ENCODE measurements around the gene ZC3H12A.
"Not testable (repeated sequence)": the region's sequence is repeated elsewhere in the genome, so short reads cannot be mapped to it uniquely, and the experiment has no call there.

ZC3H12A gene

DNA sequence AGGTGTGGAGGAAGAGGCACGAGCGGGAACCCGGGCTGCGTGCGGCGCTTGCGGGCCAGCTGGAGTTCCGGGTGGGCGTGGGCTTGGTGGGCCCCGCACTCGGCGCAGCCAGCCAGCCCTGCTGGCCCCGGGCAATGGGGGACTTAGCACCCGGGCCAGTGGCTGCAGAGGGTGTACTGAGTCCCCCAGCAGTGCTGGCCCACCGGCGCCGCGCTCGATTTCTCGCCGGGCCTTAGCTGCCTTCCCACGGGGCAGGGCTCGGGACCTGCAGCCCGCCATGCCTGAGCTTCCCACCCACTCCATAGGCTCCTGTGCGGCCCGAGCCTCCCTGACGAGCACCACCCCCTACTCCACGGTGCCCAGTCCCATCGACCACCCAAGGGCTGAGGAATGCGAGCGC lies 43.9 kb downstream of the ZC3H12A start:
- H3K36me3 Mint-ChIP-seq (ENCODE audit: low read depth), result peaks cover 15% of the 10 kb centered on the region
- not testable (repeated sequence) for H3K9me3 Mint-ChIP-seq, H3K27ac Mint-ChIP-seq, H3K4me3 Mint-ChIP-seq, H3K27me3 Mint-ChIP-seq, DNase-seq
- peaks cover 35% of the 10 kb centered on the region for H3K4me1 Mint-ChIP-seq (ENCODE audit: low read depth)

DNA sequence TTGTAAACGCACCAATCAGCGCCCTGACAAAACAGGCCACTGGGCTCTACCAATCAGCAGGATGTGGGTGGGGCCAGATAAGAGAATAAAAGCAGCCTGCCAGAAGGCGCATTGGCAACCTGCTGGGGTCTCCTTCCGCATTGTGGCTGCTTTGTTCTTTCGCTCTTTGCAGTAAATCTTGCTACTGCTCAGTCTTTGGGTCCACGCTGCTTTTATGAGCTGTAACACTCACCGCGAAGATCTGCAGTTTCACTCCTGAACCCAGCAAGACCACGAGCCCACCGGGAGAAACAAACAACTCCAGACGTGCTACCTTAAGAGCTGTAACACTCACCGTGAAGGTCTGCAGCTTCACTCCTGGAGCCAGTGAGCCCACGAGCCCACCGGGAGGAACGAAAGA lies 44.5 kb downstream of the ZC3H12A start:
- not testable (repeated sequence) for H3K9me3 Mint-ChIP-seq; H3K27me3 Mint-ChIP-seq; H3K36me3 Mint-ChIP-seq (ENCODE audit: low read depth)
- peak; percentile 61 for DNase-seq
- peak overlapping the region; percentile 83 for H3K27ac Mint-ChIP-seq
- H3K4me3 Mint-ChIP-seq, result peak overlapping the region; percentile 76
- peaks cover 30% of the 10 kb centered on the region for H3K4me1 Mint-ChIP-seq (ENCODE audit: low read depth)

DNA sequence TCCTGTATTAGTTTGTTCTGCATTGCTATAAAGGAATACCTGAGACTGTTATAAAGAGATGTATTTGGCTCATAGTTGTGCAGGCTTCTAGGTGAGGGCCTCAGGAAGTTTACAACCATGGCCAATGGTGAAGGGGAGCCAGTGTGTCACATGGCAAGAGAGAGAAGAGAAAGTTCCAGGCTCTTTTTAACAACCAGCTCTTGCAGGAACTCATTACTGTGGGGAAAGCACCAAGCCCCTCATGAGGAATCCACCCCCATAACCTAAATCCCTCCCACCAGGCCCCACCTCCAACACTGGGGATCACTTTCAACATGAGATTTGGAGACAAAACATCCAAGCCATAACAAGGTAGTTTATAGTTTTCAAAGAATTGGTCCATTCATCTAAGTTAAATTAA lies 45.2 kb downstream of the ZC3H12A start:
- Mint-ChIP-seq H3K4me3 (peak overlapping the region; percentile 76), H3K4me1 (ENCODE audit: low read depth) (peaks cover 30% of the 10 kb centered on the region), H3K36me3 (ENCODE audit: low read depth) (peaks cover 7% of the 10 kb centered on the region), H3K27me3 (no peaks in the 10 kb centered on the region), H3K27ac (peak overlapping the region; percentile 83), H3K9me3 (no peaks in the 10 kb centered on the region)
- no peak for DNase-seq

DNA sequence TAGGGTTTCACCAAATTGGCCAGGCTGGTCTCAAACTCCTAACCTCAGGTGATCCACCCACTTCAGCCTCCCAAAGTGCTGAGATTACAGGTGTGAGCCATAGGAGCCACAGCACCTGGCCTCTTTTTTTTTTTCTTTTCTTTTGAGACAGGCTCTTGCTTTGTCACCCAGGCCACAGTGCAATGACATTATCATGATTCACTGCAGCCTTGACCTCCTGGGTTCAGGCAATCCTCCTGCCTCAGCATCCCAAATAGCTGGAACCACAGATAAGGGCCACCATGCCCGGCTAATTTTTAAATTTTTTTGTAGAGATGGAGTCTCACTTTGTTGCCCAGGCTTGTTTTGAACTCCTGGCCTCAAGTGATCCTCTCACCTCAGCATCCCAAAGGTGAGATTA lies 55.5 kb downstream of the ZC3H12A start:
- not testable (repeated sequence) for H3K27ac Mint-ChIP-seq; H3K4me1 Mint-ChIP-seq (ENCODE audit: low read depth); H3K4me3 Mint-ChIP-seq; H3K9me3 Mint-ChIP-seq; H3K27me3 Mint-ChIP-seq; DNase-seq
- H3K36me3 Mint-ChIP-seq (ENCODE audit: low read depth), result peaks cover 19% of the 10 kb centered on the region

DNA sequence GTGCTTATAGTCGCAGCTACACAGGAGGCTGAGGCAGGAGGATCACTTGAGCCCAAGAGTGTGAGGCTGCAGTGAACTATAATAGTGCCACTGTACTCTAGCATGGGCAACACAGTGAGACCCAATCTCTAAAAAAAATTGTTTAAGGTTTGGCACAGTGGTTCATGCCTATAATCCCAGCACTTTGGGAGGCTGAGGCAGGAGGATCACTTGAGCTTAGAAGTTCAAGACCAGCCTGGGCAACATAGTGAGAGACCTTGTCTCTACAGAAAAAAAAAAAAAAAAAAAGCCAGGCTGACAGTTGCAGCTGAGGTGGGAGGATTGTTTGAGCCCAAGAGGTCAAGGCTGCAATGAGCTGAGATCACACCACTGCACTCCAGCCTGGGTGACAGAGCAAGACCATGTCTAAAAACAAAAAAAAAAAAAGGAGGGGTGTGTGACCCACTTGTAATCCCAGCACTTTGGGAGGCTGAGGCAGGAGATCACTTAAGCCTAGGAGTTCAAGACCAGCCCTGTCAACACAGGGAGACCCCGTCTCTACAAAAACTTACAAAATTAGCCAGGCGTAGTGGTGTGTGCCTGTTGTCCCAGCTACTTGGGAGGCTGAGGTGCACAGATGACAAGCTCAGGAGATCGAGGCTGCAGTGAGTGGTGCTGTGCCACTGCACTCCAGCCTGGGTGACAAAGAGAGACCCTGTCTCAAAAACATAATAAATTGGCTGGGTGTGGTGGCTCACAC lies 58.2 kb downstream of the ZC3H12A start:
- peaks cover 42% of the 10 kb centered on the region for H3K36me3 Mint-ChIP-seq (ENCODE audit: low read depth)
- H3K27me3 Mint-ChIP-seq, DNase-seq, H3K27ac Mint-ChIP-seq, H3K9me3 Mint-ChIP-seq, H3K4me3 Mint-ChIP-seq: not testable (repeated sequence)
- peaks cover 21% of the 10 kb centered on the region for H3K4me1 Mint-ChIP-seq (ENCODE audit: low read depth)

DNA sequence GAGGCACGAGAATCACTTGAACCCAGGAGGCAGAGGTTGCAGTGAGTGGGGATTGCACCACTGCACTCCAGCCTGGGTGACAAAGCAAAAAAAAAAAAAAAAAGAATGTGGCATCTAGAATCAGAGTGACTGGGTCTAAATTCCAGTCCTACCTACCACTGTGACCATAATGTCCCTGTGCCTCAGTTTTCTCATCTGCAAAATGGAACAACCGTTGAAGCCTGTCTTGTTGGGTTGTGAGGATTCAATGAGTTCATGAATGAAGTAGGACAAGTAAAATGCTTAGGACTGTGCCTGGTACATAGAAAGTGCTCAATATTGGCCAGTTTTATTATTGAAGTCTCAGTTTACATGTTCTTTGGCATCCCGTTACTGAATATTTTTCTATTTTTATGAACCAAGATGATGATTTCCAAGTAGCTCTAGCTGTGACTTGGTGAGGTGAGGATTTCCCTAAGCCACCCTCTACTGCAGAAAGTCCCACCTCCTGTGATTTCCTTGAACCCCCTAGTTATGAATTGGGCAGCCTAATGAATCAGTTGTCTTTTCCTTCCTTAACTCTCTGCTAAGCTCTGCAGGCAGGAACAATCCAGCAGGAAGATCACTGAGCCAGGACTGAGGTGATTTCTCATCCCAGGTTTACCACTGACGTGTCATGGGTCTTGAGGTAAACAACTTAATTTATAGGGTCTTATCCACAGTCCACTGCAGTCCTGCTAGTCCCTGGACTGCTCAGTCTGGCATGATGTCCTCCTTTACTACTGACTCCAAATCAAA lies 59.1 kb downstream of the ZC3H12A start:
- H3K4me3 Mint-ChIP-seq, result no peak overlapping the region
- no peaks in the 10 kb centered on the region for H3K27me3 Mint-ChIP-seq
- H3K4me1 Mint-ChIP-seq (ENCODE audit: low read depth), result peaks cover 26% of the 10 kb centered on the region
- no peak for DNase-seq
- peaks cover 52% of the 10 kb centered on the region for H3K36me3 Mint-ChIP-seq (ENCODE audit: low read depth)
- H3K9me3 Mint-ChIP-seq, result no peaks in the 10 kb centered on the region
- peak overlapping the region; percentile 26 for H3K27ac Mint-ChIP-seq

Measured in activated T-cell treated with anti-CD3 and anti-CD28 coated beads, Interleukin-2, amount 50 U/mL, for 24 hours (primary cell).